ENCODE results near the gene SPTB.

SPTB gene

DNA sequence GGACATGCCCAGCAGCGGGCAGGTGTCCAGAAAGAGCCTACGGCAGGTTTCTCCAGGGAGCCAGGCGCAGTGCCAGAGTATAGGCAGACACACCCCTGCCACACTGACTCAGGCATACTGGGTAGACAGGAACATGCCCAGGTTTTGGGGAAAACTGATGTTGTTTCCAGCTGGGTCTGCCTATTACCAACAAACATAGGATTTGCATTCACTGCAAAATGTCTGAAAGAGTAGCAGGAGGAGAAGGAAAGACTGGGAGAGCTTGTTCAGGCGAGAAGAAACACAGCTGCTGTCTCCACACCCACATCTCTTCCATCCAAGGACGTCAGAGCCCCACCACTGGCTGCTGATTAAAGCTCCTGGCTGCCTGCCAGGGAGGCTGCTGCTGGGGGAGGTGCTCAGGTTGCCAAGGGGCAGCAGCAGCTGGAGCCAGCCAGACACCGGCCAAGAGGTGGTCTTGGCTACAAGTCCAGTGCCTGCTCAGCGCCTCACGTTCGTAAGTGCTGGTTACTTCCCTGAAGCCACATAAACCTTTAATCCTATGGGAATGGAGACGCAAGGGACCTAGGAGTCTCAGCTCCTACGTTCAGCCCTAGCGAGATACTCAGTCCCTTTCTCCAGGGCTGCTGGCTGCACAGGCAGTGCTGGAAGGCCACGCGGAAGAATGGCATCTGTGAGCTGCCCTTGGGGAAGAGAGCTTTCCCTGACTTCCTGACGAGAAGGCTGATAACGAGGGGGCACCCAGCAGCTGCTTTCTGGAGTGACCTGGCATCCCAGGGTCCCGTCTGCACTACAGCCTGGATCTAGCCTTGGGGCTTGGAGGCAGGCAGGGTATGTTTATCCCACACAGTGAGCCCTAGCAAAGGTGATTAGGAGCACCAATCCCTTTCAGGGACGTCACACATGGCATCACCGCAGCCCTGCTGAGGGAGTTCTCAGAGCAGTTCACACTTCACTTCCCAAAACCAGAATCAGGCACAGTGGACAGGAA is 117.4 kb downstream of the SPTB start:
- intact Hi-C loops (cut with DNase I): loop anchor here (5.0 kb wide), 1 partner anchor 215 kb away; the partner anchor contains the start of gene PPP1R36
- peak in 40 of 42 donors; percentile 26 to 84 (median 68) for DNase-seq

DNA sequence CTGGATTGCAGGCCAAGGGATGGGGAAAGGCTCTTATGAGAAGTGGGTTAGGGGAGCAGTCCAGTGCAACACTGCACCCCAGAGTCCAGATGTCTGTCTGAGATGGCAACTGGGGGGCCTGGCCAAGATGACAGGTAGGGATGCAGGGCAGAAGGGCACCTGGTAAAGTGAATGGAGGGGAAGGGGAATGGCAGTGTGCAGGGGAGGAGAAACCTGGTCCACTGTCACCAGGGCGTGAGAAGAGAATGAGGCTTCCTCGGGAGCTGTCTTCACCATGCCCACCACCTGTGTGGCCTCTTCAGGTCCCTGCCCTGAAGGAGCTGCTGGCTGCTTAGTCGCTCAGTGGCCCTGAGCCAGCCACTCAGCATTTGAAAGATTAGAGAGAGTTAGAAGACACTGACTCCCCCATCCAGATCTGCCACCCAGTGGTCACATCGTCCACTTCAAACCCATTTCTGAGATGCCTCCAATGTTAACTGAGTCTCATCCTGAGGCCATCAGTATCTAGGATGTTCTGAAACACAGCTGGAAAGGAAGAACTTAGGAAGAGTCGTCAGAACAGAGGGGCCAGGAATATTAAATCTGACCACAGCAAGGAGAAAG is 118.2 kb downstream of the SPTB start:
- intact Hi-C loops (cut with DNase I): loop anchor here (5.0 kb wide), 1 partner anchor 214 kb away; the partner anchor contains the start of gene PPP1R36
- no peak for DNase-seq

DNA sequence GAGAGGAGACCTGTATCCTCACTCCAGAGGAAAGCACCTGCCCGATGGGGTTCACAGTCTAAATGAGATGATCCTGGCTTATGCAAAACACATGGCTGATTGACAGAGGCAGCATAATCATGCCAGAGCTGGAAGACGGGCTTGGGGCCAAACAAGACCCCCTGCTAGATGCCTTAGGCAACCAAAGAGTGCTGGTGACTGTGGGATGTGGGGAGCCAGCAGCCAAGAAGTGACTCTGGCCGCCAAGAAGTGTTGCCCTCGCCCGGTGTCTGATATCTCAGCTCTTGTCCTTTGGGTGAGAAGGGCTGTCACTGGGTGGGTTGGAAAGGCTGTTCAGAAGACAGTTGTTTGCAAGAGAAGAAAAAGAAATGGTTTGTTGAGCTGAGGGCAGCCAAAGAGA is 118.8 kb downstream of the SPTB start:
- DNase-seq: no peak
- intact Hi-C loops (cut with DNase I): loop anchor here (5.0 kb wide), 1 partner anchor 214 kb away; the partner anchor contains the start of gene PPP1R36

DNA sequence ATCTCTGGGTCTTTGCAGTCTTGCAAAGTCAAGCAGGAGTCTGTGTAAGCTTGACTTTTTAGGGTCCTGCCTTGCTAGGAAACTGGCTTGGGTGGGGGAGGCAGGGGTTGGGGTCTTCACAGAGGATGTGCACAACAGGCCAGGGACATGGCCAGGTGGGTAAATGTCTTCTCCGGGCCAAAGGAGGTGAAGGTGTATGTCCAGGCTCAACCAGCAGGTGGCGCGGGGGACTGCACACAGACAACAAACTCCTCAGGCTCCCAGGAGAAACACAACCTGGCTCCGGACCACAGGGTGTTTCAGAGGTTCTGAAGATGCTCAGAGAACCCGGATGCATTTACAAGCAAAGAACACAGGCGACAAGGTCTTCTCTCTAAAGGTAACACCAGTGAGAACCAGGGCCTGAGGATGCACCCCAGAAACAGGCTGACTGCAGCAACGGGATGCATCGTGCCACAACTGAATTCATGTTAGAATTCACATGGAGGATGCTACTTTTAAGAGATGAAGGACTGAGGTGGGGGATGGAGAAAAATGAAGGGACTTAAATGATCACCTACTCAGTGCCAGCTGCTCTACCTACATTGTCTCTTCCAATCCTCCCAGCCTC is 119.5 kb downstream of the SPTB start:
- DNase-seq: peak in 36 of 42 donors; percentile 31 to 81 (median 61)
- intact Hi-C loops (cut with DNase I): loop anchor here (5.0 kb wide), 1 partner anchor 213 kb away; the partner anchor contains the start of gene PPP1R36

DNA sequence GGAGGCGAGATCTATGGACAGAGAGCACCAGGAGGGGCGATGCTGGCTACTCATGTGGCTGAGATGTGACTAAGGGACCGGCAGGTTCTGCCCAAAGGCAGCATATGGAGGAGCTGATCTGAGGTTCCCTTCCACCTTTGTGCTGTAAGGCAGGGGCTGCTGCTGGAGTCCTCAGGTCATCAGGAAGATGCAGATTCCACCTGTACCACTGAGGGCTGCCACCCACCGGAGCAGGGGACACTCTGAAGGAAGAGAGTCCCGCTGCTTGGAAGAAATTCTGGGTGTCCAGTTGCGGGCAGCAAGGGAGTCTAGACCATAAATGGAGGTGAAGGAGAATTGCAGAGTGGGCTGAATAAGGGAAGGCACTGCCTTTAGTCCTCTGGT is 120.2 kb downstream of the SPTB start:
- intact Hi-C loops (cut with DNase I): no loop called here

DNA sequence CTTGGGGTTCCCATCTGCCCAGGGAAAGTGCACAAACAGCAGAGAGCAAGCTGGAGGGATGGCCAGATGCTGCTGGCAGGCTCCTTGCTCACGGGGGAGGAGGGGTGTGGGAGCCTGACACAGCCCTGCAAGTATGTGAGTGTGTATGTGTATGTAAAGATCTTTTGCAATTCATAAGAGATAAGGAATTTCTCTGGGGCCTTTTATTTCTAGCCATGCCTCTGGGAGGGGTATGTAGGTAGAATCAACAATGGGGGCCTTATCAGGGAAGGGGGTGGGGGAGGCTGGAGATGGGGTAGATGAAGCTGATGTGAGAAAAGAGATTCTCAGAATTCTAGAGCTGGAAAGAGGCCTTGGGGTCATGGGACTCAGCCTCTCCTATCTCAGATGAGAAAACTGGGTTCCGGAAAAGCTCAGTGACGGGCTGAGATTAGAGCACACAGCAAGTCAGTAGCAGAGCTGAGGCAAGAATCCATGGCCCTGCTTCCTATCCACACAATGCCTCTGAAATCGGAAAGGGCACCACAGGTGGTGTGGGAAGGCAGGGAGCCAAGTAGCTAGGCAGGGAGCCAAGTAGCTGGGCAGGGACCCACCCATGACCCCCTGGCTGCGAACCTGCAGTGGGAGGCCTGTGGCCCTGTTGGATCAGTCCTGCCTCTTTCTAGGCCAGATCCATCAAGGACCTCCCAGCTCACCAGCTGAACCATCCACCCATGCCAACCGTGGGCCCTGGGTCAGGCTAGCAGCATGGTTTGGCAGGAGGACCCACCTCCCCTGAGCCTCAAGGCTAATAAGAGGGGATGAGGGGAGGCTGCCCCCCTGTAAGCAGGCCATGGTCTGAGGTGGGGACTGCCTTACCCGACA is 120.8 kb downstream of the SPTB start:
- DNase-seq: no peak
- intact Hi-C loops (cut with DNase I): no loop called here

More for the DNA sequence above, 120.2 kb downstream of the SPTB start:
- DNase-seq: no peak

DNA sequence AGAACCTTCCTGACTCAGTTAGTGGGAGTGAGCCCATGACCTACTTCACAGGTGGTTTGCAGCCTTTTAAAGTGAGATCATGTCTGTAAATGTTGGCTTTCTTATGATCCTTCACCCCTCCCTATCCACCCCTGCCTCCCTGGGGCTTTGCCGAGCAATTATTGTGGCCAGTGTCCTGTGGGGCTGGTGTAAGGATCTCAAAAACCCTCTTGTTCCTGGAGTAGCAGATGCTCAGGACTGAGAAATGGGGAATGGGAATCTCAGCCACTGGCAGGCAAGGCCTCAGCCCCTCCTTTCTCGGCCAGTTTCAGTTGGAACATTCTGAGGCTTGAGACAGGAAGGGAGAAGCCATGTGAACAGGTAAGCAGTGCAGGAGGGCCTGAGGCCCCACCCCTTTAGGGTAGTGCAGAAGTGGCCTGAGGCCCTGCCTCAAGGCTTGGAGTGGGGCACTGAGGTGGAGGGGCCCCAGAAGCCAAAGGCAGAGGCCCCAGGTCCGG is 121.6 kb downstream of the SPTB start:
- intact Hi-C loops (cut with DNase I): no loop called here

DNA sequence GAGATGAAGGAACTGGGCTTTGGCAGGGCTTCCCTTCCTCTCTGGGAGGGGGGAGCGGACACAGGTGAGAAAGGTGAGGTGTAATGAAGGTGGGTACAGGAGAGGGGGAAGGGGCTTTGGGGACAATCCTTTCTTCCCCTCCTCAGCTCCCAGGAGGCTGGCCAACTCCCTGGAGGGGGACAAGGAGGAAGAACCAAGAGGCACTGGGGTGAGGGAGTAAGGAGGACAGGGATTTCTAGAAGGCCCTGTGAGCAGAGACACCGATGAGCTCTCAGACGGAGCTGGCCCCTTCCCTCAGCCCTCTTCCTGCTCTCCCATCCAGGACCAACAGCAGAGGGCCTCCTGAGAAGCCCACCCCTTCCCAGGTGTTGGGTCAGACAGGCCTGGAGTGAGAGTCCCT is 122.1 kb downstream of the SPTB start:
- peak in 1 of 42 donors; percentile 1 for DNase-seq
- intact Hi-C loops (cut with DNase I): no loop called here

More for the DNA sequence above, 121.6 kb downstream of the SPTB start:
- no peak for DNase-seq

- intact Hi-C loops (cut with DNase I): no loop called here
- no peak for DNase-seq
Measured at GRCh38 chr14:64756712-64757111, 123.0 kb downstream of the SPTB start.

- peak in 5 of 42 donors; percentile 36 to 53 (median 44) for DNase-seq
Measured at GRCh38 chr14:64755781-64756221, 123.9 kb downstream of the SPTB start.

GRCh38 chr14:64754685-64755084 is 125.0 kb downstream of the SPTB start:
- DNase-seq: no peak
- intact Hi-C loops (cut with DNase I): no loop called here

More at GRCh38 chr14:64755781-64756221, 123.9 kb downstream of the SPTB start:
- intact Hi-C loops (cut with DNase I): no loop called here

GRCh38 chr14:64753999-64754398 is 125.7 kb downstream of the SPTB start:
- intact Hi-C loops (cut with DNase I): no loop called here
- DNase-seq: no peak

GRCh38 chr14:64753374-64753773 is 126.3 kb downstream of the SPTB start:
- DNase-seq: no peak
- intact Hi-C loops (cut with DNase I): no loop called here

DNA sequence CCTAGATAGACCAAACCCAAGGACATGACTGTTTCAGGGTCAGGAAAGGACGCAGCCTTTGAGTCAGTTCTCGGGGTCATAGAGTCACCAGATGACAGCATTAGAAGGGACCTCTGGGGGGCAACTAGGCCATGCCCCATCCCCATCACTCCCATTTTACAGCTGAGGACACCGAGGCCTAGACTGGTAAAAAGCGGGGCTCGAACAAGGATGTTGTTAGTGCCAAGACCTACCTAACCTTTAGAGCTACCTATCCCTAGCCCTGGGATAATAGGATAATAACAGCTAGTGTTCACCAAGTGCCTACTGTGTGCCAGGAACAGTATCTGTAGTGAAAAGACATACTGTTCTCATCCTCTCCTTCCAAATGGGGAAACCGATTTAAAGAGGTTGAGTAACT is 126.8 kb downstream of the SPTB start:
- no peak for DNase-seq
- intact Hi-C loops (cut with DNase I): no loop called here

GRCh38 chr14:64748995-64749714 is 130.6 kb downstream of the SPTB start:
- no peak for DNase-seq
- intact Hi-C loops (cut with DNase I): no loop called here

- intact Hi-C loops (cut with DNase I): no loop called here
- no peak for DNase-seq
Measured at GRCh38 chr14:64748521-64748920, 131.2 kb downstream of the SPTB start.

DNA sequence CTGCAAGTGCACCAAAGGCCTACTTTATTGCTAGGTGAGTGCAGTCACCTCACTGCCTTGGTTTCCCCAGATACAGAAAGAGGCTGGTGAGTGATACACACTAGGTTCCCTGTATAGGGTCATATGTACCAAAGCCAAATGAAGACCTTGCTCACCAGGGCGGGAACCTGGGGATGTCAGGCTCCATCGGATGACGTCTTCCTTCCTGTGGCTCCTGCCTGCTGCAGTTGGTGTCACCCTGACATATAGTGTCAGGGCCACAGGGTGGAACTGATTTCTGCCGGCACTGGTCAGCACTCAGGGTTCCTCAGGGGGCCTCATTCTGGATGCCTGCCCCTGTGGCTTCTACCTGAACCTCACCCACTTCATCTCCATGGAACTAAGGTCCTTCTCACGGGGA is 132.4 kb downstream of the SPTB start:
- DNase-seq: no peak
- intact Hi-C loops (cut with DNase I): no loop called here
